GM13977 (cell line): ENCODE measurements around the gene ITPRID1.

Source experiments
- DNase-seq: peaks from one replicate; pipeline ENCODE4 v3.0.0; 2012; ENCODE audit warnings: low spot score
- CTCF ChIP-seq: IDR thresholded peaks from 2 replicates; pipeline ENCODE4 v1.5.1; 2012; ENCODE audit warnings: mild to moderate bottlenecking, control low read depth; ENCODE audit not compliant: insufficient read depth; ENCODE audit errors: extremely low read depth, missing control alignments
- in situ Hi-C: fragments of 300-500 bp; cut with MboI; formaldehyde crosslinking; loops from one replicate; pipeline ENCODE4 v1.12.0; 2022; ENCODE audit warnings: low sequenced_read_pairs, low pct_unique_long_range_greater_than_20kb, mixed read lengths, inconsistent platforms; ENCODE audit not compliant: unreplicated experiment

The ITPRID1 gene

GRCh38 chr7:31490796-31491314, 23.0 kb upstream of the ITPRID1 start:
- in situ Hi-C loops: no loop called here
- DNase-seq: no peak
- TF ChIP-seq CTCF: no peak

- no peak for DNase-seq
- in situ Hi-C loops: no loop called here
- TF ChIP-seq CTCF: no peak
These were observed 21.8 kb upstream of the ITPRID1 start for GRCh38 chr7:31492086-31492485.

- no peak for DNase-seq
- TF ChIP-seq CTCF: no peak
- in situ Hi-C loops: no loop called here
These were observed 20.1 kb upstream of the ITPRID1 start for GRCh38 chr7:31493714-31494181.

GRCh38 chr7:31494421-31494820, 19.5 kb upstream of the ITPRID1 start:
- in situ Hi-C loops: no loop called here
- no peak for TF ChIP-seq CTCF
- DNase-seq: no peak

GRCh38 chr7:31495653-31496052, 18.2 kb upstream of the ITPRID1 start:
- DNase-seq: no peak
- in situ Hi-C loops: no loop called here
- TF ChIP-seq CTCF: no peak

GRCh38 chr7:31497516-31497915, 16.4 kb upstream of the ITPRID1 start:
- no peak for DNase-seq
- TF ChIP-seq CTCF: no peak
- in situ Hi-C loops: no loop called here

- TF ChIP-seq CTCF: no peak
- in situ Hi-C loops: no loop called here
- no peak for DNase-seq
These were observed 13.2 kb upstream of the ITPRID1 start for GRCh38 chr7:31500656-31501055.
